ENCODE measurements around the gene DGCR2. TPM values are rescaled to one million over a fixed set of nuclear protein-coding genes. Genes with fewer than 3 reads are reported as not detected.

The DGCR2 gene
- total RNA-seq, 2 donors from 2014 or later: 94.3 to 107 TPM

DNA sequence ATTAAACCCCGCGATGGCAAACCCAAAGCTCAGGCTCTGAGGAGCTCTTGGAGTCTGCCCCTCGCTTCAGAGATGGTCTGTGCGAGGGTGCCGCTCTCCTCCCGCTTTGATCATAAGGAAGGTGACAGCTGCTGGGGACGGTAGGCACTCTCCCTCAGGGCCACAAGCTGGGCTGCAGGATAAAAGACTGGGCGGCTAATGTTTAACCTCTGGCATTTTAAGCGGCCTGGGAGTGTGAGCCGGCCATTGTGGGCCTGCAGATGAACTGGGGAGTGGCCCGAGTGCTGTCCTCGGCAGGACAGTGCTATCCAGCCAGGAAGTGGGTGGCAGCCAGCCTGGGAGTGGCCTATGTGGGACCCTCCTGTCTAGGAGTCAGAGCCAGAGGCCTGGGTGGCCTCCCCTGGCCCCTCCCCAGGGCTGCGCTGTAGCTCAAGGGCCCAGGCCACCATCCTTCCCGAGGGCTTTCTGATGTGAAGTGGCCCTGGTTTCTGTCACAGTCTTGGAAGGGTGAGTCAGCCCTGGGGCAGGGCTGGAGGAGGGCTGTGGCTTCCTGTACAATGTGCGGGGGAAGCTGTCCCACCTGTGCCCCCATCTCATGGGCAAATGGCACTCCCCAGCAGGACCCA is 127.4 kb downstream of the DGCR2 start:
- no peaks in the 10 kb centered on the region for H3K4me1 ChIP-seq (replicated peaks)
- intact Hi-C loops (cut with DNase I): no loop called here
- H3K27ac ChIP-seq: no peak overlapping the region
- peaks cover 7% of the 10 kb centered on the region for H3K27me3 ChIP-seq (replicated peaks; ENCODE audit: insufficient read depth)
- TF ChIP-seq POLR2AphosphoS5 (IDR thresholded peaks at IDR 0.05) (no peak), POLR2A (IDR thresholded peaks at IDR 0.05) (no peak)
- TF ChIP-seq, protein P1, sequence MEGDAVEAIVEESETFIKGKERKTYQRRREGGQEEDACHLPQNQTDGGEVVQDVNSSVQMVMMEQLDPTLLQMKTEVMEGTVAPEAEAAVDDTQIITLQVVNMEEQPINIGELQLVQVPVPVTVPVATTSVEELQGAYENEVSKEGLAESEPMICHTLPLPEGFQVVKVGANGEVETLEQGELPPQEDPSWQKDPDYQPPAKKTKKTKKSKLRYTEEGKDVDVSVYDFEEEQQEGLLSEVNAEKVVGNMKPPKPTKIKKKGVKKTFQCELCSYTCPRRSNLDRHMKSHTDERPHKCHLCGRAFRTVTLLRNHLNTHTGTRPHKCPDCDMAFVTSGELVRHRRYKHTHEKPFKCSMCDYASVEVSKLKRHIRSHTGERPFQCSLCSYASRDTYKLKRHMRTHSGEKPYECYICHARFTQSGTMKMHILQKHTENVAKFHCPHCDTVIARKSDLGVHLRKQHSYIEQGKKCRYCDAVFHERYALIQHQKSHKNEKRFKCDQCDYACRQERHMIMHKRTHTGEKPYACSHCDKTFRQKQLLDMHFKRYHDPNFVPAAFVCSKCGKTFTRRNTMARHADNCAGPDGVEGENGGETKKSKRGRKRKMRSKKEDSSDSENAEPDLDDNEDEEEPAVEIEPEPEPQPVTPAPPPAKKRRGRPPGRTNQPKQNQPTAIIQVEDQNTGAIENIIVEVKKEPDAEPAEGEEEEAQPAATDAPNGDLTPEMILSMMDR (IDR thresholded peaks at IDR 0.05): no peak
- WGBS: 35% methylated on average over 15 of the region's 15 CpGs
- H3K36me3 ChIP-seq: no peaks in the 10 kb centered on the region
- no peak overlapping the region for H3K4me3 ChIP-seq
- no peak for DNase-seq (ENCODE audit: low spot score)
- no peaks in the 10 kb centered on the region for H3K9me3 ChIP-seq

DNA sequence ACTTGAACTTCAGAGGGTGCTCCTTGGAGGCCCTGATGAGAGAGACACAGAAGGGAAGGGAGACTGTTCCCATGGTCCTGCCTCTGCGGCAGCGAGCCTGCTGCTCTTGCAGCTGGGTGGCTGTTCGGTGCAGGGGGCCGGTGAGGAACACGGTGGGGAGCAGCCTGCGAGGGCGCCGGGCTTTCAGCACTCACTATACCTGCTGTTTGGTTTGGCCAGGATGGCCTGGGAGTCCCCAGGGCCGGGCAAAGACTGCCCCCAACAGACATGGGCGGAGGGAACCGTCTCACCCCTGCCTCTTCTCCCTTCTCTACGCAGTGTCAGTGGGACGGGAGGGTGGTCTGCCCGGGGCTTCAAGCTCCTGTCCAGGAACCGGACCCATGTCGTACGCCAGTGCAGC is 128.2 kb downstream of the DGCR2 start:
- Histone ChIP-seq H3K27ac (no peak overlapping the region), H3K36me3 (no peaks in the 10 kb centered on the region), H3K27me3 (replicated peaks; ENCODE audit: insufficient read depth) (peaks cover 7% of the 10 kb centered on the region), H3K9me3 (no peaks in the 10 kb centered on the region), H3K4me1 (replicated peaks) (no peaks in the 10 kb centered on the region), H3K4me3 (no peak overlapping the region)
- TF ChIP-seq POLR2AphosphoS5 (IDR thresholded peaks at IDR 0.05) (no peak), POLR2A (IDR thresholded peaks at IDR 0.05) (no peak)
- TF ChIP-seq, protein P1 (IDR thresholded peaks at IDR 0.05): no peak
- DNase-seq (ENCODE audit: low spot score): no peak
- intact Hi-C loops (cut with DNase I): no loop called here
- 69% methylated on average over 17 of the region's 17 CpGs for WGBS

DNA sequence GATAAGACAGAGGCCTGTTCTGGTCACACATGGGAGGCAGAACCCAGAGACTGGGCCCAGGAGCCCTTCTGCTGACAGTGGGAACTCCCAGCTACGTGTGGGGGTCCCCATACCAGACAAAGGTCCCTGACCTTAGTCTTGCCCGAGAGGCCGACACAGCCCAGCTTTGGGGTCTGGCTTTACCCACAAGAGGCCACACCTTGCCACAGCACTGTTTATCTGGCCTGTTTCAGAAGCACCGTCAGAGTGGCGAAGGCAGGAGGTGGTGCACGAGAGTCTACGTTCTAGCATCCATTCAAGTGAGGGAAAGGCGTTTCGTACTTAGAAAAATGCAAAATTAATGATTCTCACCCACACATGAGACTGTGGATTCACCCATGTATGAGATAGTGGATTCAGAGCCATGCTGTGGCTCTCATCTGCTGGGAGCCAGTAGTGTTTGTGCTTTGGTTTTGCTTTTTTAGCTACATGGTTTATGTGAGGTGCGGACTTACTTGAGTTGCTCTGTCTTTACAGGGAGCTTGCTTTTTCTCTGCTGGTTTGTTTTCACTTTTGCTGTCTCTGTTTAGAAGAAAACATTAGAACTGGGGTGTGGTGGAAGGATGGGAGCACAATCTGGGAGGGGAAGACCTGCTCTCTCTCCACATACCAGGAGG is 129.5 kb downstream of the DGCR2 start:
- TF ChIP-seq POLR2A (IDR thresholded peaks at IDR 0.05) (no peak), POLR2AphosphoS5 (IDR thresholded peaks at IDR 0.05) (no peak)
- TF ChIP-seq, protein P1 (IDR thresholded peaks at IDR 0.05): no peak
- H3K4me1 ChIP-seq (replicated peaks): no peaks in the 10 kb centered on the region
- no peaks in the 10 kb centered on the region for H3K36me3 ChIP-seq
- no peak for DNase-seq (ENCODE audit: low spot score)
- H3K9me3 ChIP-seq: no peaks in the 10 kb centered on the region
- peaks cover 7% of the 10 kb centered on the region for H3K27me3 ChIP-seq (replicated peaks; ENCODE audit: insufficient read depth)
- no peak overlapping the region for H3K4me3 ChIP-seq
- WGBS: 97% methylated on average over 10 of the region's 10 CpGs
- H3K27ac ChIP-seq: no peak overlapping the region
- intact Hi-C loops (cut with DNase I): no loop called here

DNA sequence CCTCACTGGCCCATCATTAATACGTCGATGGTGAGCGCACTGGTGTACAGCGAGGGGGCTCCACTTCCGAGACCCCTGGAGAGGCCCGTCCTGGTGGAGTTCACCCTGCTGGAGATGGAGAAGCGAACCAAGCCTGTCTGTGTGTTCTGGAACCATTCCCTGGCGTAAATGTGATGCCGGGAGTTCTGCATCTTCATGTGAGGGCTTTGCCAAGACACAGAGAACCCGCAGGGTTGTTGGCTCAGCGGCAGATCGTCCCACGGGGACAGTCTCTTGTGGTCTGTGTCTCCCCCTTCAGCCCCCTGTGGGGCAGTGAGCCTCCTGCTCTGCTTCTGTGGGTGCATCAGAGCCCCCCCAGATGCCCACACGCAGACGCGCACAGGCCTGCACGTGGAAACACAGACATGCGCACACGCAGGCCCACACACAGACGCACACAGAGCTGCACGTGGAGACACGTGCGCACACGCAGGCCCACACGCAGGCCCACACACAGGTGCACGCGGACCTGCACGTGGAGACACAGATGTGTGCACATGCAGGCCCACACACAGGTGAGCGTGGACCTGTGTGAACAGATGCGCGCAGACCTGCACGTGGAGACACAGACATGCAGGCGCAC is 130.3 kb downstream of the DGCR2 start:
- no peaks in the 10 kb centered on the region for H3K4me1 ChIP-seq (replicated peaks)
- H3K36me3 ChIP-seq: no peaks in the 10 kb centered on the region
- H3K27ac ChIP-seq: no peak overlapping the region
- WGBS: 90% methylated on average over 33 of the region's 33 CpGs
- intact Hi-C loops (cut with DNase I): no loop called here
- no peak for TF ChIP-seq POLR2AphosphoS5 (IDR thresholded peaks at IDR 0.05)
- TF ChIP-seq, protein P1 (IDR thresholded peaks at IDR 0.05): no peak
- no peak for TF ChIP-seq POLR2A (IDR thresholded peaks at IDR 0.05)
- DNase-seq (ENCODE audit: low spot score): no peak
- H3K27me3 ChIP-seq (replicated peaks; ENCODE audit: insufficient read depth): peaks cover 7% of the 10 kb centered on the region
- H3K9me3 ChIP-seq: no peaks in the 10 kb centered on the region
- no peak overlapping the region for H3K4me3 ChIP-seq

DNA sequence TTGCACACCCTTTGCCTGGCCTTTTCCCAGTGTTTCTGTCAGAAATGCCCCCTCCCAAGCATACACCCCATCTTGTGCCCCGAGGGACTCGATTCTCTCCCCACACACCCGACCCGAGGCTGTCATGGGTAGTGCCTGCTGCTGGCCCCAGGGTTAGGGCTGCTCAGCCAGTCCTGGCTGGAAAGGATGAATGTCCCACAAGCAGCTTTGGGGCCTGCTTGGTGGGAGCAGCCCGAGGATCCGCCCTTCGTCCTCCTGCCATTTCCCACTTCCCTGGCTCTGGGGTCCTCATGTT is 131.1 kb downstream of the DGCR2 start:
- Histone ChIP-seq H3K36me3 (no peaks in the 10 kb centered on the region), H3K4me3 (no peak overlapping the region), H3K9me3 (no peaks in the 10 kb centered on the region), H3K27ac (no peak overlapping the region), H3K27me3 (replicated peaks; ENCODE audit: insufficient read depth) (peaks cover 7% of the 10 kb centered on the region), H3K4me1 (replicated peaks) (no peaks in the 10 kb centered on the region)
- intact Hi-C loops (cut with DNase I): no loop called here
- TF ChIP-seq POLR2AphosphoS5 (IDR thresholded peaks at IDR 0.05): no peak
- TF ChIP-seq, protein P1 (IDR thresholded peaks at IDR 0.05): no peak
- no peak for TF ChIP-seq POLR2A (IDR thresholded peaks at IDR 0.05)
- no peak for DNase-seq (ENCODE audit: low spot score)
- WGBS: 96% methylated on average over 7 of the region's 7 CpGs
